Endothelial cell of umbilical vein (primary cell): ENCODE results near the gene TLR8. TPM values are rescaled to one million over a fixed set of nuclear protein-coding genes. Genes with fewer than 3 reads are reported as not detected.

Source experiments
- BruUV-seq: library from RNA; stranded (reverse); fragments of 400-500 nt; replicated peaks from 2 replicates; lab custom pipeline; 2021; lab: Mats Ljungman, UMichigan
- CTCF ChIA-PET: fragments of 300-600, 350-600 bp; sonication (Branson Sonifier 250); formaldehyde crosslinking; loops from one replicate; lab custom pipeline; 2021; ENCODE audit warnings: antibody characterized with exemption, inconsistent platforms; lab: Charles Lee
- POLR2A ChIA-PET: fragments of 300-600, 350-600 bp; sonication (Branson Sonifier 250); formaldehyde crosslinking; loops from one replicate; lab custom pipeline; 2021; ENCODE audit warnings: antibody characterized with exemption, inconsistent platforms; lab: Charles Lee
- DNase-seq: peaks from one replicate; pipeline ENCODE4 v3.0.0-alpha.2; 2011; ENCODE audit warnings: low read depth, low spot score
- FAIRE-seq: peaks from 2 replicates; lab custom pipeline; 2011; peaks lifted over from hg19 to GRCh38; lab: Jason Lieb, UNC
- H2AFZ ChIP-seq: 2 replicates; pipeline ENCODE4 v1.6.0; 2012; ENCODE audit warnings: low read depth, low read length, control low read depth, inconsistent platforms
- H3K27ac ChIP-seq: 2 replicates; pipeline ENCODE4 v1.5.1; 2011; ENCODE audit warnings: low read depth, mild to moderate bottlenecking, control low read depth, low read length, moderate library complexity; ENCODE audit not compliant: insufficient read depth
- H3K27me3 ChIP-seq, 2 experiments: 2 replicates each; pipeline versions ENCODE4 v1.6.0 to v1.6.1; 2011; ENCODE audit warnings: low read length in 2 of 2, mixed read lengths in 1 of 2; ENCODE audit not compliant: control insufficient read depth in 2 of 2, insufficient read depth in 2 of 2
- H3K36me3 ChIP-seq, 2 experiments: 2 replicates in 1 of 2; 3 replicates in 1 of 2; pipeline ENCODE4 v1.5.1; 2011; ENCODE audit warnings: low read length in 2 of 2, mild to moderate bottlenecking in 1 of 2, moderate library complexity in 1 of 2; ENCODE audit not compliant: control insufficient read depth in 2 of 2, insufficient read depth in 2 of 2; ENCODE audit errors: extremely low read depth in 1 of 2
- H3K4me1 ChIP-seq: 3 replicates; pipeline ENCODE4 v1.5.1; 2011; ENCODE audit warnings: mild to moderate bottlenecking, low read length; ENCODE audit not compliant: control insufficient read depth, insufficient read depth; ENCODE audit errors: extremely low read depth
- H3K4me2 ChIP-seq: 2 replicates; pipeline ENCODE4 v1.6.1; 2011; ENCODE audit warnings: low read length, control low read depth, mixed read lengths; ENCODE audit not compliant: insufficient read depth
- H3K4me3 ChIP-seq, 3 experiments: fragments of 200-600 bp in 1 of 3; sonication (generic), shearing (Covaris generic) in 1 of 3; replicated peaks in 1 of 3; 2 replicates each; pipeline ENCODE4 v1.5.1; 2011 to 2016; ENCODE audit warnings: control low read depth in 3 of 3, low read length in 3 of 3, mild to moderate bottlenecking in 2 of 3, inconsistent platforms in 1 of 3, low read depth in 1 of 3, moderate library complexity in 1 of 3; ENCODE audit not compliant: insufficient read depth in 1 of 3
- H3K79me2 ChIP-seq: 2 replicates; pipeline ENCODE4 v1.6.0; 2012; ENCODE audit warnings: low read length, inconsistent platforms; ENCODE audit not compliant: control insufficient read depth, insufficient read depth
- H3K9ac ChIP-seq: replicated peaks from 2 replicates; pipeline ENCODE3; 2011; ENCODE audit warnings: low read length, control low read depth; ENCODE audit not compliant: insufficient read depth; ENCODE audit errors: extremely low read depth
- H3K9me1 ChIP-seq: replicated peaks from 3 replicates; pipeline ENCODE4 v1.6.0; 2011; ENCODE audit warnings: mild to moderate bottlenecking, low read length; ENCODE audit not compliant: control insufficient read depth, insufficient read depth; ENCODE audit errors: extremely low read depth
- H3K9me3 ChIP-seq: replicated peaks from 2 replicates; pipeline ENCODE4 v1.5.1; 2012; ENCODE audit warnings: low read length, inconsistent platforms; ENCODE audit not compliant: control insufficient read depth, insufficient read depth
- H4K20me1 ChIP-seq: replicated peaks from 2 replicates; pipeline ENCODE3; 2011; ENCODE audit warnings: mild to moderate bottlenecking, low read length; ENCODE audit not compliant: control insufficient read depth, insufficient read depth; ENCODE audit errors: extremely low read depth
- CTCF ChIP-seq, 2 donors: IDR thresholded peaks; 1 replicate in 1 of 2; 2 replicates in 1 of 2; pipeline ENCODE4 v1.5.1; 2011; ENCODE audit warnings: low read length in 2 of 2, mild to moderate bottlenecking in 2 of 2, moderate library complexity in 2 of 2, control low read depth in 1 of 2, inconsistent platforms in 1 of 2, low read depth in 1 of 2; ENCODE audit not compliant: insufficient read depth in 1 of 2; ENCODE audit errors: extremely low read depth in 1 of 2
- EZH2 ChIP-seq: IDR thresholded peaks from 2 replicates; pipeline ENCODE4 v1.6.1; 2012; ENCODE audit warnings: borderline replicate concordance, low read depth, mild to moderate bottlenecking, moderate library complexity, low read length, inconsistent platforms; ENCODE audit not compliant: severe bottlenecking
- FOS ChIP-seq: IDR thresholded peaks from 2 replicates; pipeline ENCODE4 v1.6.1; 2011; ENCODE audit warnings: mild to moderate bottlenecking, low read length, moderate library complexity, borderline replicate concordance; ENCODE audit not compliant: insufficient read depth
- GATA2 ChIP-seq: IDR thresholded peaks from 2 replicates; pipeline ENCODE4 v1.7.0; 2011; ENCODE audit warnings: low read depth, mild to moderate bottlenecking, moderate library complexity, mixed read lengths, low read length; ENCODE audit not compliant: insufficient read length, insufficient read depth
- JUN ChIP-seq: IDR thresholded peaks from 2 replicates; pipeline ENCODE4 v1.6.1; 2011; ENCODE audit warnings: borderline replicate concordance, low read depth; ENCODE audit not compliant: insufficient read length, insufficient read depth
- MAX ChIP-seq: IDR thresholded peaks from 2 replicates; pipeline ENCODE4 v1.6.1; 2011; ENCODE audit not compliant: insufficient read depth, insufficient read length
- MYC ChIP-seq: IDR thresholded peaks from one replicate; pipeline ENCODE4 v1.6.1; 2011; ENCODE audit warnings: mild to moderate bottlenecking, low read depth, low read length
- POLR2A ChIP-seq: IDR thresholded peaks from 2 replicates; pipeline ENCODE4 v1.6.1; 2012; ENCODE audit warnings: low read depth, mild to moderate bottlenecking, control low read depth, low read length
- POLR2AphosphoS5 ChIP-seq: IDR thresholded peaks from 2 replicates; pipeline ENCODE4 v1.6.1; 2012; ENCODE audit warnings: low read depth, mild to moderate bottlenecking, control low read depth, low read length, moderate library complexity; ENCODE audit not compliant: insufficient read depth
- dilution Hi-C: fragments of 300-500 bp; cut with MboI; formaldehyde crosslinking; loops from one replicate; pipeline ENCODE4 v1.15.0; 2019; ENCODE audit warnings: low sequenced_read_pairs; ENCODE audit not compliant: extremely low pct_ligation_motif_present
- intact Hi-C: fragments of 100-400 bp; cut with micrococcal nuclease; formaldehyde crosslinking; loops from one replicate; pipeline ENCODE4 v1.10.0; 2022
- polyA plus RNA-seq, 4 experiments: library from polyadenylated mRNA; depleted of rRNA in 3 of 4; stranded (reverse) in 3 of 4; unstranded in 1 of 4; fragments of >200 nt; gene quantifications; 2 replicates each; pipeline versions ENCODE4 v1.2.1 to v1.2.3, GENCODE V29; 2011 to 2012; ENCODE audit warnings: missing spikeins in 1 of 4
- total RNA-seq: library from RNA; stranded (reverse); gene quantifications from 2 replicates; pipeline ENCODE4 v1.2.3, GENCODE V29; 2021

TLR8 gene
- total and polyA plus RNA-seq, 2 donors (not counting 3 experiments of a cell fraction or from before 2014, with no cell fraction given), result not detected

- Histone ChIP-seq H4K20me1 (no peaks in the 10 kb centered on the region), H3K4me1 (no peaks in the 10 kb centered on the region), H3K9me1 (no peaks in the 10 kb centered on the region), H3K27ac (no peak overlapping the region), H3K79me2 (no peaks in the 10 kb centered on the region), H3K4me2 (no peak overlapping the region), H3K9me3 (no peaks in the 10 kb centered on the region), H3K27me3 (no peaks in the 10 kb centered on the region), H3K4me3 (no peak overlapping the region), H3K36me3 (no peaks in the 10 kb centered on the region), H2AFZ (no peak overlapping the region), H3K9ac (no peak overlapping the region)
- intact Hi-C loops (no loop called here), dilution Hi-C loops (no loop called here)
- DNase-seq (no peak), FAIRE-seq (no peak)
- TF ChIP-seq CTCF (IDR thresholded peaks at IDR 0.05; ENCODE audit: extremely low read depth in 1 of 2, insufficient read depth in 1 of 2, low read depth in 1 of 2, low read length in 2 of 2) (no peak), GATA2 (no peak), MAX (no peak), POLR2AphosphoS5 (no peak), POLR2A (no peak), FOS (no peak), MYC (no peak), JUN (no peak), EZH2 (no peak)
- POLR2A ChIA-PET, result no interaction called here
- no TSS peak for BruUV-seq
- CTCF ChIA-PET, result interaction anchor here (0.8 kb wide), 1 partner anchor 10 kb away, joined by 3 read pairs; no protein-coding TSS in a partner anchor
Observed at GRCh38 chrX:12910423-12911121, 4.2 kb downstream of the TLR8 start.
